AG04450 (cell line): ENCODE data around the gene FGF14. TPM values are rescaled to one million over a fixed set of nuclear protein-coding genes. Genes with fewer than 3 reads are reported as not detected.

Experiments used
- CTCF ChIA-PET: fragments of 300-600, 350-600 bp; formaldehyde crosslinking; extraction: SDS; loops from one replicate; lab custom pipeline; 2022; ENCODE audit warnings: antibody characterized with exemption, inconsistent platforms; lab: Charles Lee
- POLR2A ChIA-PET: fragments of 350-600 bp; formaldehyde crosslinking; extraction: SDS; loops from one replicate; lab custom pipeline; 2021; ENCODE audit warnings: antibody characterized with exemption, inconsistent platforms; lab: Yijun Ruan, JAX
- DNase-seq: peaks from one replicate; pipeline ENCODE4 v3.0.0-alpha.2; 2011; ENCODE audit warnings: low read depth, low spot score
- H3K27ac ChIP-seq: one replicate; pipeline ENCODE4 v1.5.1; 2012; ENCODE audit warnings: low read depth, low read length, control low read depth
- H3K27me3 ChIP-seq: one replicate; pipeline ENCODE4 v1.6.0; 2012; ENCODE audit warnings: low read length; ENCODE audit not compliant: control insufficient read depth, insufficient read depth
- H3K4me3 ChIP-seq: 2 replicates; pipeline ENCODE4 v1.5.1; 2011; ENCODE audit warnings: mild to moderate bottlenecking, low read depth, low read length, control low read depth
- H3K9me3 ChIP-seq: 2 replicates; pipeline ENCODE4 v1.5.1; 2012; ENCODE audit warnings: low read length; ENCODE audit not compliant: control insufficient read depth, insufficient read depth
- polyA plus RNA-seq: library from polyadenylated mRNA; depleted of rRNA; stranded (reverse); fragments of >200 nt; gene quantifications from 2 replicates; pipeline ENCODE4 v1.2.3, GENCODE V29; 2011
- TF ChIP-seq, protein P1 (sequence below): IDR thresholded peaks from 2 replicates; pipeline ENCODE4 v1.5.1; 2011; ENCODE audit warnings: low read depth, low read length, control low read depth, inconsistent platforms

The FGF14 gene
- polyA plus RNA-seq, 1 experiment, result 0.01 TPM

DNA sequence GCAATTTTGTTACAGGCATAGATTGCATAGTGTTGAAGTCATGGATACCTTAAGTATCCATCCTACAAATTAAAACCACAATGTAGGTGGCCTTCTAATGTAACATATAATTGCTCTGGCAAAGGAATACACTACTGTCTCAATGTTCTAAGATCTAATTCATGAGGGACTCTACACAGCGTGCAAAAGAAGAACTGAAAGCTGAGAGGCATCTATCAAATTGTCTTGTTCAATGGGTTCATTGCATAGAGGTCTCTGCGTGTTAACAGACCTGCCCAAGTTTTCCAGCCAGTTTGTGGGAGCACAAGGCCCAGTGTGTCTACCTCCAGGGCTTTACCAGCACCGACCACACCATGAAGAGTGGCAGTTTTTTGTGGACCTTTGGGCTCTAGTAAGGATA, 498.0 kb downstream of the FGF14 start:
- Histone ChIP-seq H3K27ac (no peak overlapping the region), H3K4me3 (no peak overlapping the region), H3K27me3 (no peaks in the 10 kb centered on the region), H3K9me3 (no peaks in the 10 kb centered on the region)
- ChIA-PET POLR2A (no interaction called here), CTCF (no interaction called here)
- no peak for DNase-seq
- TF ChIP-seq, protein P1, sequence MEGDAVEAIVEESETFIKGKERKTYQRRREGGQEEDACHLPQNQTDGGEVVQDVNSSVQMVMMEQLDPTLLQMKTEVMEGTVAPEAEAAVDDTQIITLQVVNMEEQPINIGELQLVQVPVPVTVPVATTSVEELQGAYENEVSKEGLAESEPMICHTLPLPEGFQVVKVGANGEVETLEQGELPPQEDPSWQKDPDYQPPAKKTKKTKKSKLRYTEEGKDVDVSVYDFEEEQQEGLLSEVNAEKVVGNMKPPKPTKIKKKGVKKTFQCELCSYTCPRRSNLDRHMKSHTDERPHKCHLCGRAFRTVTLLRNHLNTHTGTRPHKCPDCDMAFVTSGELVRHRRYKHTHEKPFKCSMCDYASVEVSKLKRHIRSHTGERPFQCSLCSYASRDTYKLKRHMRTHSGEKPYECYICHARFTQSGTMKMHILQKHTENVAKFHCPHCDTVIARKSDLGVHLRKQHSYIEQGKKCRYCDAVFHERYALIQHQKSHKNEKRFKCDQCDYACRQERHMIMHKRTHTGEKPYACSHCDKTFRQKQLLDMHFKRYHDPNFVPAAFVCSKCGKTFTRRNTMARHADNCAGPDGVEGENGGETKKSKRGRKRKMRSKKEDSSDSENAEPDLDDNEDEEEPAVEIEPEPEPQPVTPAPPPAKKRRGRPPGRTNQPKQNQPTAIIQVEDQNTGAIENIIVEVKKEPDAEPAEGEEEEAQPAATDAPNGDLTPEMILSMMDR, result no peak

DNA sequence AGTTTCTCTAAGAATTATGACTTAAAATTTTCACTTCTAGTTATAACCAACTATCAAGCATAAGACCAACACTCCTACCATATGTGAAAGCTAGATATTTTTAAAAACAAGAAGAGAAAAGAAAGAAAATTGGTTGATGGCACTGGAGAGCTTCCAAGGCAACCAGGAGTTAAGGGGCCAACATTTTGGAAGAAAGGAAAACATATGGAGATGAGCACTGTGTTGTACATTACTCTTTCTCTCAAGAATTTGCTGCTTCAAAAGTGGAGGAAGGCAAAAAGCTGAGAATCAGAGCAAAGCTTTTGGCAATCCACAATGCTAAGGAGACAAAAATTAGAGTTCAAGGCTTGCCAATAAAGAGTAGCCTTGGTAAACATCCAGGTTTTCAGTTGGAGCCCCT, 503.2 kb downstream of the FGF14 start:
- Histone ChIP-seq H3K9me3 (no peaks in the 10 kb centered on the region), H3K27me3 (peaks cover 2% of the 10 kb centered on the region), H3K27ac (no peak overlapping the region), H3K4me3 (no peak overlapping the region)
- ChIA-PET CTCF (no interaction called here), POLR2A (interaction anchor here (0.6 kb wide), 1 partner anchor 89 kb away, joined by 3 read pairs; no protein-coding TSS in a partner anchor)
- TF ChIP-seq, protein P1, result no peak
- no peak for DNase-seq

DNA sequence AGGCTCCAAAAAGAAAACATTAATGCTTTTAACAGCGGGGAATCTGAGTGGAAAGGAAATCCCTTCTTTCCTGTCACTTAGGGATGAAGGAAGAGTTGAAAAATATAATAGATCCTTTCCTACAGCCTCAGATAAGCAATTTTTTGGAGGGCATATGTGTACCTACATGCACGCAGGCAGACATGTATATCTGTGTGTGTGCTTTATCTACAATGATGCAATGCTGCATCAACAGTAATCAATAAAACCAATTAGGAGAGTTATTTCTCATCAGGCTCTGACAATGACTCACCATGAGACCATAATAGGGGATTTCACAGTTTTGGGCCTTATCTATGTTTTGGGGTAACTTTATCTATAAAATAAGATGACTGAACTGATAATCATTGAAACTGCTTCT, 505.3 kb downstream of the FGF14 start:
- no peak for DNase-seq
- TF ChIP-seq, protein P1, result no peak
- H3K27ac ChIP-seq, result no peak overlapping the region
- H3K27me3 ChIP-seq, result peaks cover 2% of the 10 kb centered on the region
- no peaks in the 10 kb centered on the region for H3K9me3 ChIP-seq
- H3K4me3 ChIP-seq, result no peak overlapping the region
- ChIA-PET POLR2A (no interaction called here), CTCF (no interaction called here)

DNA sequence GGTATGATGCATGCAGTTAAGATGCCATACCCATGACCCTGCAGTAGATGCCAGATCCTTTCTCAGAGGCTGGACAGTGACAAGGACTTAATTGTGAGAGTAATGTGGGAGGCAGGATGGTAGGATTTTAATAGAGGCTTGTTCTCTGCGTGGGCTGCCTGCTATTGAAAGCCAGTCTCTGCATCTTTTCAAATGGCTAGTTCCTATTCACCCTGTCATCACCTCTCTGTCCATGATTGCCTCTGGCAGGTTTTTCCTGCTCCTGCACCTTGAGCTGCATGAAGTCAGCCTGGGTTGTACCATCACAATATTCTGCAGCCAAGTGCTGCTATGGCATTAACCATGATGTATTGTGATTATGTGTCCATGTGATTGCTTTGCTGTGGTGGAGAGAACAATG, 508.8 kb downstream of the FGF14 start:
- peaks cover 2% of the 10 kb centered on the region for H3K27me3 ChIP-seq
- TF ChIP-seq, protein P1, result no peak

DNA sequence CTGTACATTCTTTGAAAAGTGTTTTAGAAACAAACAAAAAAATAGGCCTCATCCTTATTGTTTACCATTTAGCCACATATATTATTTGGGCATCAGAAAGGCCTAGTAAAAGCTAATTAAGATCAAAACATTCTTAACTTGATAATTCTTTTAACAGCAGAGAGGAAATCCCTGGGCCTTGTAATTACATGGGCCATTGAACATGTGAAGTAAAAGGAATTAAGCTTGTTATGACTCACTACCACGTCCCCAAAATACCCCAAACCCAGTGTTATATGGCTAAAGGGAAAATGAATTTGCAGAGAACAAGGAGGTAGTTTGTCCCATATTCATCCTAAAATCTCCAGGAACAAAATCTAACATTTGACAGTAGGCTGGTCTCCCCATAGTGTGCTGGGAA, 509.6 kb downstream of the FGF14 start:
- CTCF ChIA-PET, result no interaction called here
- TF ChIP-seq, protein P1, result no peak
- Histone ChIP-seq H3K9me3 (no peaks in the 10 kb centered on the region), H3K27me3 (peaks cover 2% of the 10 kb centered on the region), H3K27ac (no peak overlapping the region), H3K4me3 (no peak overlapping the region)
- DNase-seq, result no peak
- POLR2A ChIA-PET, result interaction anchor here (0.7 kb wide), 1 partner anchor 8 kb away, joined by 3 read pairs; no protein-coding TSS in a partner anchor

More for the DNA sequence above, 508.8 kb downstream of the FGF14 start:
- H3K9me3 ChIP-seq, result no peaks in the 10 kb centered on the region
- H3K4me3 ChIP-seq, result no peak overlapping the region
- CTCF ChIA-PET, result no interaction called here
- no peak overlapping the region for H3K27ac ChIP-seq
- POLR2A ChIA-PET, result no interaction called here
- no peak for DNase-seq
